ENCODE measurements around the gene DPP10. TPM values are rescaled to one million over a fixed set of nuclear protein-coding genes. Genes with fewer than 3 reads are reported as not detected.
"Not testable (repeated sequence)": the region's sequence is repeated elsewhere in the genome, so short reads cannot be mapped to it uniquely, and the experiment has no call there.

DPP10 gene
- total RNA-seq, 1 donor from 2014 or later: 2.4 TPM

- Histone ChIP-seq H3K4me3 (ENCODE audit: low read depth, low read length) (no peak overlapping the region), H3K36me3 (ENCODE audit: control insufficient read depth, insufficient read depth, low read length) (no peaks in the 10 kb centered on the region), H3K27me3 (ENCODE audit: control insufficient read depth, insufficient read depth, low read length) (no peaks in the 10 kb centered on the region)
- no peak for DNase-seq (ENCODE audit: low read depth)
- no peak for TF ChIP-seq CTCF (IDR thresholded peaks at IDR 0.05; ENCODE audit: insufficient read depth, low read length, poor library complexity, severe bottlenecking)
Observed at GRCh38 chr2:114940785-114941458, 498.5 kb downstream of the DPP10 start.

DNA sequence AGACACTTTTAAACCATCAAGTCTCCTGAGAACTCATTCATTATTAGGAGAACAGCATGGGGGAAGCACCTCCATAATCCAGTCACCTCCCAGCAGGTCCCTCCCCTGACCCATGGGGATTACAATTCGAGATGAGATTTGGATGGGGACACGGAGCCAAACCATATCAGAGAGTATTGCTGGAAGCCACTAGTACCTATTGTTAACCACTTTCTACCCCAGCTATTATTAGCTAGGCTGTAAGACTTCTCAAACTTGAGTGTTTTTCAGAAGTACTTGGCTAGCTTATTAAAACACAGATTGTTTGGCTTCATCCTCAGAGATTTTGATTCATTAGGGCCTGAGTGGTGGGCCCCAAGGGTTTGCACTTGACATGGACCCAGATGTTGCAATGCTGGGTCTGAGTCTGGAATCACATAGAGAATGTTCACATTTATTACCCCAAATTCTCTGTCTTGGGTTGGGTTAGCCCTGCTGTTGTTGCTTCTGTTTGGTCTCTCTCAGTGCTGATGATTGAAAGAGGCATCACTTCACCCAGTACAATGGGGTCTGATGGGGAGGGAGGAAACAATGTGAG is 506.9 kb downstream of the DPP10 start:
- Histone ChIP-seq H3K36me3 (ENCODE audit: control insufficient read depth, insufficient read depth, low read length) (no peaks in the 10 kb centered on the region), H3K27me3 (ENCODE audit: control insufficient read depth, insufficient read depth, low read length) (no peaks in the 10 kb centered on the region), H3K4me3 (ENCODE audit: low read depth, low read length) (no peak overlapping the region)
- DNase-seq (ENCODE audit: low read depth): no peak
- no peak for TF ChIP-seq CTCF (IDR thresholded peaks at IDR 0.05; ENCODE audit: insufficient read depth, low read length, poor library complexity, severe bottlenecking)

GRCh38 chr2:114960389-114960788 is 517.9 kb downstream of the DPP10 start:
- DNase-seq (ENCODE audit: low read depth): no peak
- no peak for TF ChIP-seq CTCF (IDR thresholded peaks at IDR 0.05; ENCODE audit: insufficient read depth, low read length, poor library complexity, severe bottlenecking)
- no peaks in the 10 kb centered on the region for H3K27me3 ChIP-seq (ENCODE audit: control insufficient read depth, insufficient read depth, low read length)
- H3K4me3 ChIP-seq (ENCODE audit: low read depth, low read length): no peak overlapping the region
- H3K36me3 ChIP-seq (ENCODE audit: control insufficient read depth, insufficient read depth, low read length): no peaks in the 10 kb centered on the region

- TF ChIP-seq CTCF (IDR thresholded peaks at IDR 0.05; ENCODE audit: insufficient read depth, low read length, poor library complexity, severe bottlenecking): no peak
- Histone ChIP-seq H3K4me3 (ENCODE audit: low read depth, low read length) (no peak overlapping the region), H3K27me3 (ENCODE audit: control insufficient read depth, insufficient read depth, low read length) (no peaks in the 10 kb centered on the region), H3K36me3 (ENCODE audit: control insufficient read depth, insufficient read depth, low read length) (no peaks in the 10 kb centered on the region)
- DNase-seq (ENCODE audit: low read depth): no peak
Observed at GRCh38 chr2:114962532-114962931, 520.1 kb downstream of the DPP10 start.

- TF ChIP-seq CTCF (IDR thresholded peaks at IDR 0.05; ENCODE audit: insufficient read depth, low read length, poor library complexity, severe bottlenecking): no peak
- no peak for DNase-seq (ENCODE audit: low read depth)
- H3K27me3 ChIP-seq (ENCODE audit: control insufficient read depth, insufficient read depth, low read length): no peaks in the 10 kb centered on the region
- H3K4me3 ChIP-seq (ENCODE audit: low read depth, low read length): no peak overlapping the region
- no peaks in the 10 kb centered on the region for H3K36me3 ChIP-seq (ENCODE audit: control insufficient read depth, insufficient read depth, low read length)
Observed at GRCh38 chr2:114968748-114969400, 526.4 kb downstream of the DPP10 start.

DNA sequence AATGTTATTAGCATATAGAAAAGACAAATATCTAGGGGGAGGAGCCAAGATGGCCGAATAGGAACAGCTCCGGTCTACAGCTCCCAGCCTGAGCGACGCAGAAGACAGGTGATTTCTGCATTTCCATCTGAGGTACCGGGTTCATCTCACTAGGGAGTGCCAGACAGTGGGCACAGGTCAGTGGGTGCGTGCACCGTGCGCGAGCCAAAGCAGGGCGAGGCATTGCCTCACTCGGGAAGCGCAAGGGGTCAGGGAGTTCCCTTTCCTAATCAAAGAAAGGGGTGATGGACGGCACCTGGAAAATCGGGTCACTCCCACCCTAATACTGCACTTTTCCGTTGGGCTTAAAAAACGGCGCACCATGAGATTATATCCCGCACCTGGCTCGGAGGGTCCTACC is 561.9 kb downstream of the DPP10 start:
- DNase-seq (ENCODE audit: low read depth); H3K4me3 ChIP-seq (ENCODE audit: low read depth, low read length); H3K36me3 ChIP-seq (ENCODE audit: control insufficient read depth, insufficient read depth, low read length); H3K27me3 ChIP-seq (ENCODE audit: control insufficient read depth, insufficient read depth, low read length): not testable (repeated sequence)
